HEK293T (cell line): Measurements from ENCODE around the gene GLIPR1L2.

ENCODE experiments used
- CTCF ChIA-PET: fragments of 350-600 bp; formaldehyde crosslinking; extraction: SDS; loops from one replicate; lab custom pipeline; 2021; ENCODE audit warnings: antibody characterized with exemption, inconsistent platforms; lab: Yijun Ruan, JAX
- POLR2A ChIA-PET: fragments of 350-600 bp; formaldehyde crosslinking; extraction: SDS; loops from one replicate; lab custom pipeline; 2020; ENCODE audit warnings: antibody characterized with exemption, inconsistent platforms; lab: Yijun Ruan, JAX
- DNase-seq: peaks from one replicate; pipeline ENCODE4 v3.0.0; 2012; ENCODE audit warnings: mixed read lengths; ENCODE audit errors: extremely low spot score
- ARNT ChIP-seq: fragments of 450-650 bp; IDR thresholded peaks from 2 replicates; pipeline ENCODE4 v1.6.1; 2017; ENCODE audit warnings: mild to moderate bottlenecking
- BHLHE40 ChIP-seq: fragments of 450-650 bp; IDR thresholded peaks from 2 replicates; pipeline ENCODE4 v1.6.1; 2016; ENCODE audit warnings: mild to moderate bottlenecking, moderate library complexity, borderline replicate concordance
- CTBP1 ChIP-seq: fragments of 450-650 bp; IDR thresholded peaks from 2 replicates; pipeline ENCODE4 v1.6.1; 2016; ENCODE audit warnings: borderline replicate concordance
- ELF4 ChIP-seq: fragments of 450-650 bp; IDR thresholded peaks from 2 replicates; pipeline ENCODE4 v1.6.1; 2017; ENCODE audit warnings: antibody characterized with exemption
- FOXA1 ChIP-seq: fragments of 450-650 bp; IDR thresholded peaks from 2 replicates; pipeline ENCODE4 v1.6.1; 2016; ENCODE audit warnings: mild to moderate bottlenecking
- FOXK2 ChIP-seq: fragments of 450-650 bp; IDR thresholded peaks from 2 replicates; pipeline ENCODE4 v1.6.1; 2016; ENCODE audit warnings: mild to moderate bottlenecking
- FOXM1 ChIP-seq: fragments of 450-650 bp; IDR thresholded peaks from 2 replicates; pipeline ENCODE4 v1.6.1; 2017; ENCODE audit warnings: mild to moderate bottlenecking, borderline replicate concordance
- HDGF ChIP-seq: fragments of 450-650 bp; IDR thresholded peaks from 2 replicates; pipeline ENCODE4 v1.6.1; 2017; ENCODE audit warnings: antibody characterized with exemption, borderline replicate concordance
- L3MBTL2 ChIP-seq: fragments of 450-650 bp; conservative IDR thresholded peaks from 2 replicates; pipeline ENCODE4 v1.6.1; 2016; ENCODE audit warnings: mild to moderate bottlenecking
- LEF1 ChIP-seq: fragments of 450-650 bp; IDR thresholded peaks from 2 replicates; pipeline ENCODE4 v1.6.1; 2017; ENCODE audit warnings: mild to moderate bottlenecking, borderline replicate concordance
- NFRKB ChIP-seq: fragments of 450-650 bp; IDR thresholded peaks from 2 replicates; pipeline ENCODE4 v1.6.1; 2016; ENCODE audit warnings: mild to moderate bottlenecking, moderate library complexity
- PKNOX1 ChIP-seq: fragments of 450-650 bp; IDR thresholded peaks from 2 replicates; pipeline ENCODE4 v1.6.1; 2016
- SP1 ChIP-seq: fragments of 450-650 bp; IDR thresholded peaks from 2 replicates; pipeline ENCODE4 v1.6.1; 2017
- SUZ12 ChIP-seq: fragments of 450-650 bp; IDR thresholded peaks from 2 replicates; pipeline ENCODE4 v1.6.1; 2016; ENCODE audit warnings: mild to moderate bottlenecking
- TARDBP ChIP-seq: fragments of 450-650 bp; IDR thresholded peaks from 2 replicates; pipeline ENCODE4 v1.6.1; 2016
- ZNF384 ChIP-seq: fragments of 450-650 bp; IDR thresholded peaks from 2 replicates; pipeline ENCODE4 v1.6.1; 2016

Gene GLIPR1L2

GRCh38 chr12:75361408-75361807 is 29.5 kb upstream of the GLIPR1L2 start:
- POLR2A ChIA-PET = no interaction called here
- TF ChIP-seq SUZ12 = no peak
- no peak for TF ChIP-seq FOXK2
- TF ChIP-seq PKNOX1 = no peak
- TF ChIP-seq ARNT = no peak
- TF ChIP-seq ZNF384 = no peak
- no peak for TF ChIP-seq L3MBTL2
- TF ChIP-seq LEF1 = no peak
- TF ChIP-seq BHLHE40 = no peak
- TF ChIP-seq FOXM1 = no peak
- no peak for TF ChIP-seq ELF4
- no peak for TF ChIP-seq NFRKB
- TF ChIP-seq HDGF = no peak
- TF ChIP-seq FOXA1 = no peak
- TF ChIP-seq SP1 = no peak
- TF ChIP-seq CTBP1 = no peak
- TF ChIP-seq TARDBP = no peak
- no peak for DNase-seq
- CTCF ChIA-PET = no interaction called here

- no peak for DNase-seq
- no peak for TF ChIP-seq TARDBP
- no peak for TF ChIP-seq SUZ12
- no peak for TF ChIP-seq FOXK2
- no peak for TF ChIP-seq ZNF384
- no peak for TF ChIP-seq PKNOX1
- no peak for TF ChIP-seq FOXA1
- no peak for TF ChIP-seq NFRKB
- no peak for TF ChIP-seq BHLHE40
- TF ChIP-seq FOXM1 = no peak
- TF ChIP-seq L3MBTL2 = no peak
- no peak for TF ChIP-seq ELF4
- TF ChIP-seq CTBP1 = no peak
- TF ChIP-seq SP1 = no peak
- TF ChIP-seq ARNT = no peak
- TF ChIP-seq HDGF = no peak
- TF ChIP-seq LEF1 = no peak
- ChIA-PET POLR2A (no interaction called here), CTCF (no interaction called here)
Measured at GRCh38 chr12:75364919-75365318, 26.0 kb upstream of the GLIPR1L2 start.

GRCh38 chr12:75366629-75367028 is 24.3 kb upstream of the GLIPR1L2 start:
- no peak for TF ChIP-seq FOXA1
- TF ChIP-seq ARNT = no peak
- no peak for TF ChIP-seq NFRKB
- no peak for TF ChIP-seq SP1
- TF ChIP-seq TARDBP = no peak
- TF ChIP-seq CTBP1 = no peak
- no peak for TF ChIP-seq L3MBTL2
- TF ChIP-seq SUZ12 = no peak
- no peak for TF ChIP-seq HDGF
- no peak for TF ChIP-seq FOXK2
- ChIA-PET CTCF (no interaction called here), POLR2A (no interaction called here)
- no peak for DNase-seq

GRCh38 chr12:75374971-75375370 is 15.9 kb upstream of the GLIPR1L2 start:
- CTCF ChIA-PET = no interaction called here
- POLR2A ChIA-PET = no interaction called here
- no peak for TF ChIP-seq SP1
- no peak for TF ChIP-seq FOXM1
- no peak for TF ChIP-seq SUZ12
- no peak for TF ChIP-seq FOXK2
- DNase-seq = no peak

GRCh38 chr12:75378354-75378753 is 12.5 kb upstream of the GLIPR1L2 start:
- CTCF ChIA-PET = no interaction called here
- TF ChIP-seq ARNT = no peak
- TF ChIP-seq FOXA1 = no peak
- no peak for TF ChIP-seq HDGF
- no peak for TF ChIP-seq LEF1
- TF ChIP-seq NFRKB = no peak
- no peak for TF ChIP-seq FOXK2
- TF ChIP-seq L3MBTL2 = no peak
- no peak for TF ChIP-seq SUZ12
- TF ChIP-seq PKNOX1 = no peak
- TF ChIP-seq BHLHE40 = no peak
- TF ChIP-seq CTBP1 = no peak
- no peak for TF ChIP-seq ELF4
- TF ChIP-seq SP1 = no peak
- no peak for TF ChIP-seq ZNF384
- no peak for TF ChIP-seq FOXM1
- no peak for TF ChIP-seq TARDBP
- POLR2A ChIA-PET = no interaction called here
- DNase-seq = no peak

- ChIA-PET POLR2A (no interaction called here), CTCF (no interaction called here)
- no peak for DNase-seq
- TF ChIP-seq TARDBP (no peak), BHLHE40 (no peak), FOXM1 (no peak), ZNF384 (no peak), ARNT (no peak), NFRKB (no peak), SUZ12 (no peak), SP1 (no peak), L3MBTL2 (no peak), PKNOX1 (no peak), FOXK2 (no peak)
Measured at GRCh38 chr12:75389061-75389460, 1.8 kb upstream of the GLIPR1L2 start.
